ENCODE measurements around the gene MBTPS1.

The MBTPS1 gene

GRCh38 chr16:84047626-84048025 lies 69.1 kb downstream of the MBTPS1 start:
- in situ Hi-C loops (cut with HindIII; ENCODE audit: low sequenced_read_pairs) = no loop called here
- no peak for DNase-seq (ENCODE audit: low read depth, low spot score)

GRCh38 chr16:84047206-84047605 lies 69.5 kb downstream of the MBTPS1 start:
- no peak for TF ChIP-seq CTCF (IDR thresholded peaks at IDR 0.05; ENCODE audit: low read depth, low read length)
- H3K4me3 ChIP-seq (ENCODE audit: low read depth, low read length) = no peak overlapping the region
- in situ Hi-C loops (cut with HindIII; ENCODE audit: low sequenced_read_pairs) = no loop called here
- no peak for DNase-seq (ENCODE audit: low read depth, low spot score)

More at GRCh38 chr16:84047626-84048025, 69.1 kb downstream of the MBTPS1 start:
- TF ChIP-seq CTCF (IDR thresholded peaks at IDR 0.05; ENCODE audit: low read depth, low read length) = no peak
- no peak overlapping the region for H3K4me3 ChIP-seq (ENCODE audit: low read depth, low read length)

GRCh38 chr16:84045818-84046470 lies 70.8 kb downstream of the MBTPS1 start:
- in situ Hi-C loops (cut with HindIII; ENCODE audit: low sequenced_read_pairs) = no loop called here
- no peak for TF ChIP-seq CTCF (IDR thresholded peaks at IDR 0.05; ENCODE audit: low read depth, low read length)
- H3K4me3 ChIP-seq (ENCODE audit: low read depth, low read length) = no peak overlapping the region
- no peak for DNase-seq (ENCODE audit: low read depth, low spot score)

GRCh38 chr16:84045001-84045817 lies 71.5 kb downstream of the MBTPS1 start:
- in situ Hi-C loops (cut with HindIII; ENCODE audit: low sequenced_read_pairs) = no loop called here

GRCh38 chr16:84044118-84044488 lies 72.6 kb downstream of the MBTPS1 start:
- H3K4me3 ChIP-seq (ENCODE audit: low read depth, low read length) = no peak overlapping the region
- in situ Hi-C loops (cut with HindIII; ENCODE audit: low sequenced_read_pairs) = no loop called here
- peak; percentile 44 for TF ChIP-seq CTCF (IDR thresholded peaks at IDR 0.05; ENCODE audit: low read depth, low read length)
- no peak for DNase-seq (ENCODE audit: low read depth, low spot score)

More at GRCh38 chr16:84045001-84045817, 71.5 kb downstream of the MBTPS1 start:
- TF ChIP-seq CTCF (IDR thresholded peaks at IDR 0.05; ENCODE audit: low read depth, low read length) = no peak
- DNase-seq (ENCODE audit: low read depth, low spot score) = no peak
- H3K4me3 ChIP-seq (ENCODE audit: low read depth, low read length) = no peak overlapping the region

- no peak overlapping the region for H3K4me3 ChIP-seq (ENCODE audit: low read depth, low read length)
- no peak for TF ChIP-seq CTCF (IDR thresholded peaks at IDR 0.05; ENCODE audit: low read depth, low read length)
- in situ Hi-C loops (cut with HindIII; ENCODE audit: low sequenced_read_pairs) = no loop called here
- DNase-seq (ENCODE audit: low read depth, low spot score) = no peak
Measured at GRCh38 chr16:84043486-84044117, 73.1 kb downstream of the MBTPS1 start.

Measured in astrocyte of the spinal cord (primary cell).